K562 (cell line): Measurements from ENCODE around the gene EPB41L4B. TPM values are rescaled to one million over a fixed set of nuclear protein-coding genes. Genes with fewer than 3 reads are reported as not detected.

Experiments used
- ATAC-seq: fragments of 200-7000 bp; cut with Tn5 transposase; 3 replicates; pipeline ENCODE4 v1.9.1; 2020; ENCODE audit warnings: moderate library complexity
- BruUV-seq: library from RNA; stranded (reverse); fragments of 400-500 nt; replicated peaks from 2 replicates; lab custom pipeline; 2021; lab: Mats Ljungman, UMichigan
- CTCF ChIA-PET: fragments of 300-600 bp; formaldehyde crosslinking; extraction: SDS; loops from one replicate; lab custom pipeline; 2021; ENCODE audit warnings: low intra/inter-chr PET ratio; lab: Yijun Ruan, JAX
- POLR2A ChIA-PET: fragments of 300-600, 350-650 bp; sonication (Branson Sonifier 250); formaldehyde crosslinking; extraction: SDS; loops from one replicate; lab custom pipeline; 2021; ENCODE audit warnings: antibody characterized with exemption, inconsistent platforms; lab: Yijun Ruan, JAX
- DNase-seq, 4 experiments: peaks; one replicate each; pipeline versions ENCODE4 v3.0.0 to v3.0.0-alpha.2; 2011 to 2018; ENCODE audit warnings: low spot score in 3 of 4, mixed read lengths in 3 of 4; ENCODE audit errors: extremely low read depth in 1 of 4
- FAIRE-seq: peaks from 2 replicates; lab custom pipeline; 2011; peaks lifted over from hg19 to GRCh38; lab: Jason Lieb, UNC
- H2AFZ ChIP-seq: 2 replicates; pipeline ENCODE4 v1.6.0; 2011; ENCODE audit warnings: low read depth, low read length, control low read depth, inconsistent platforms
- H3K27ac ChIP-seq: fragments of 200-600 bp; 3 replicates; pipeline ENCODE4 v1.8.0; 2011; ENCODE audit warnings: low read depth, mild to moderate bottlenecking, control low read depth, inconsistent platforms, low read length, moderate library complexity, mixed read lengths; ENCODE audit errors: extremely low read depth
- H3K27me3 ChIP-seq, 2 experiments: fragments of 300-600 bp in 1 of 2; 2 replicates in 1 of 2; 3 replicates in 1 of 2; pipeline versions ENCODE4 v1.6.0 to v1.8.0; 2011; ENCODE audit warnings: inconsistent platforms in 2 of 2, low read length in 2 of 2, mild to moderate bottlenecking in 1 of 2, mixed read lengths in 1 of 2, moderate library complexity in 1 of 2; ENCODE audit not compliant: control insufficient read depth in 2 of 2, insufficient read depth in 2 of 2
- H3K36me3 ChIP-seq: fragments of 300-600 bp; 3 replicates; pipeline ENCODE4 v1.8.0; 2011; ENCODE audit warnings: mild to moderate bottlenecking, low read length, inconsistent platforms; ENCODE audit not compliant: control insufficient read depth, insufficient read depth
- H3K4me1 ChIP-seq, 2 experiments: fragments of 200-600 bp in 1 of 2; replicated peaks in 1 of 2; 2 replicates in 1 of 2; 3 replicates in 1 of 2; pipeline versions ENCODE4 v1.5.1 to v1.8.0; 2011; ENCODE audit warnings: inconsistent platforms in 2 of 2, low read length in 2 of 2, mild to moderate bottlenecking in 1 of 2, mixed read lengths in 1 of 2, moderate library complexity in 1 of 2; ENCODE audit not compliant: control insufficient read depth in 2 of 2, insufficient read depth in 2 of 2
- H3K4me2 ChIP-seq: 2 replicates; pipeline ENCODE4 v1.6.1; 2011; ENCODE audit warnings: low read length, control low read depth, inconsistent platforms, mixed read lengths; ENCODE audit not compliant: insufficient read depth
- H3K4me3 ChIP-seq: fragments of 200-600 bp; sonication (generic), shearing (Covaris generic); 2 replicates; pipeline ENCODE4 v1.5.1; 2016; ENCODE audit warnings: control low read depth, inconsistent platforms
- H3K79me2 ChIP-seq: fragments of 200-600 bp; 3 replicates; pipeline ENCODE4 v1.8.0; 2011; ENCODE audit warnings: low read length, inconsistent platforms; ENCODE audit not compliant: control insufficient read depth, insufficient read depth
- H3K9ac ChIP-seq, 2 experiments: 2 replicates each; pipeline versions ENCODE4 v1.6.0 to v1.6.1; 2011; ENCODE audit warnings: low read depth in 2 of 2, low read length in 2 of 2, control low read depth in 1 of 2, inconsistent platforms in 1 of 2, mild to moderate bottlenecking in 1 of 2, mixed read lengths in 1 of 2; ENCODE audit not compliant: insufficient read depth in 1 of 2
- H3K9me1 ChIP-seq: one replicate; pipeline ENCODE4 v1.6.0; 2011; ENCODE audit warnings: inconsistent platforms, mild to moderate bottlenecking, low read length, moderate library complexity; ENCODE audit not compliant: control insufficient read depth, insufficient read depth
- H3K9me3 ChIP-seq: replicated peaks from 2 replicates; pipeline ENCODE4 v1.5.1; 2011; ENCODE audit warnings: low read depth, low read length, inconsistent platforms; ENCODE audit not compliant: control insufficient read depth, insufficient read depth
- H4K20me1 ChIP-seq: replicated peaks from 2 replicates; pipeline ENCODE4 v1.6.1; 2011; ENCODE audit warnings: low read length, inconsistent platforms, mixed read lengths; ENCODE audit not compliant: control insufficient read depth, insufficient read depth
- MEF2D ChIP-seq: conservative IDR thresholded peaks from 2 replicates; pipeline ENCODE4 v1.6.1; 2016; ENCODE audit warnings: low read depth, missing genetic modification characterization, missing compliant biosample characterization
- RFX7 ChIP-seq: fragments of 250-450 bp; sonication (Bioruptor Pico); IDR thresholded peaks from 2 replicates; pipeline ENCODE4 v1.5.1; 2021; ENCODE audit warnings: mild to moderate bottlenecking
- SMAD4 ChIP-seq: fragments of 250-450 bp; sonication (Bioruptor Pico); conservative IDR thresholded peaks from 2 replicates; pipeline ENCODE4 v1.8.0; 2021; ENCODE audit warnings: inconsistent platforms, mild to moderate bottlenecking, moderate library complexity
- ZFX ChIP-seq: sonication (generic); formaldehyde crosslinking; IDR thresholded peaks from 2 replicates; pipeline ENCODE4 v1.8.0; 2022; ENCODE audit warnings: mild to moderate bottlenecking, missing genetic modification reagents, moderate library complexity
- ZNF23 ChIP-seq: fragments of 250-450 bp; sonication (Bioruptor Pico); IDR thresholded peaks from 2 replicates; pipeline ENCODE4 v1.4.0; 2020; ENCODE audit warnings: mild to moderate bottlenecking
- WGBS: fragments of 100-300 bp; shearing (Covaris generic); methylation state at CpG from one replicate; pipeline ENCODE4 v1.1.6; 2016; ENCODE audit warnings: low coverage, mixed read lengths; ENCODE audit not compliant: insufficient coverage; ENCODE audit errors: missing lambda C conversion rate; 5-methylcytosine and 5-hydroxymethylcytosine counted together
- in situ Hi-C: fragments of 300-500 bp; cut with MboI; formaldehyde crosslinking; loops from 4 replicates; pipeline ENCODE4 v1.15.0; 2018; ENCODE audit warnings: inconsistent platforms, mixed read lengths
- intact Hi-C: fragments of 100-400 bp; cut with micrococcal nuclease; formaldehyde crosslinking; loops from 2 replicates; pipeline ENCODE4 v1.14.2; 2022
- polyA plus RNA-seq, 8 experiments: library from polyadenylated mRNA; depleted of rRNA in 4 of 8; stranded (reverse) in 5 of 8; unstranded in 3 of 8; fragments of >200 nt; fragmentation: Nextera tagmentation in 2 of 8; fragmentation: Illumina TruSeq in 1 of 8; extraction: Ambion mirVana in 2 of 8; extraction: Trizol in 1 of 8; gene quantifications; 2 replicates each; pipeline versions ENCODE4 v1.2.1 to v1.2.3, GENCODE V29; 2011 to 2014; ENCODE audit warnings: inconsistent platforms in 1 of 8, missing spikeins in 1 of 8
- total RNA-seq, 7 experiments: library from RNA; depleted of rRNA in 6 of 7; stranded (reverse); fragments of >200 nt in 6 of 7; fragmentation: Illumina TruSeq in 2 of 7; extraction: Trizol in 2 of 7; gene quantifications; 2 replicates each; pipeline versions ENCODE4 v1.2.1 to v1.2.3, GENCODE V29; 2011 to 2021; ENCODE audit warnings: low replicate concordance in 1 of 7
- TF ChIP-seq, protein P1 (sequence below): sonication (generic); formaldehyde crosslinking; IDR thresholded peaks from 2 replicates; pipeline ENCODE4 v1.8.0; 2023; ENCODE audit warnings: mild to moderate bottlenecking, missing genetic modification reagents
- TF ChIP-seq, protein P2 (sequence below): sonication (generic); formaldehyde crosslinking; IDR thresholded peaks from 2 replicates; pipeline ENCODE4 v1.8.0; 2022; ENCODE audit warnings: mild to moderate bottlenecking, missing genetic modification reagents

Gene EPB41L4B
- total and polyA plus RNA-seq, 9 of the 15 experiments (the other 6 are each of a cell fraction or from before 2014, with no cell fraction given): 0.09 to 0.38 (median 0.21) TPM

DNA sequence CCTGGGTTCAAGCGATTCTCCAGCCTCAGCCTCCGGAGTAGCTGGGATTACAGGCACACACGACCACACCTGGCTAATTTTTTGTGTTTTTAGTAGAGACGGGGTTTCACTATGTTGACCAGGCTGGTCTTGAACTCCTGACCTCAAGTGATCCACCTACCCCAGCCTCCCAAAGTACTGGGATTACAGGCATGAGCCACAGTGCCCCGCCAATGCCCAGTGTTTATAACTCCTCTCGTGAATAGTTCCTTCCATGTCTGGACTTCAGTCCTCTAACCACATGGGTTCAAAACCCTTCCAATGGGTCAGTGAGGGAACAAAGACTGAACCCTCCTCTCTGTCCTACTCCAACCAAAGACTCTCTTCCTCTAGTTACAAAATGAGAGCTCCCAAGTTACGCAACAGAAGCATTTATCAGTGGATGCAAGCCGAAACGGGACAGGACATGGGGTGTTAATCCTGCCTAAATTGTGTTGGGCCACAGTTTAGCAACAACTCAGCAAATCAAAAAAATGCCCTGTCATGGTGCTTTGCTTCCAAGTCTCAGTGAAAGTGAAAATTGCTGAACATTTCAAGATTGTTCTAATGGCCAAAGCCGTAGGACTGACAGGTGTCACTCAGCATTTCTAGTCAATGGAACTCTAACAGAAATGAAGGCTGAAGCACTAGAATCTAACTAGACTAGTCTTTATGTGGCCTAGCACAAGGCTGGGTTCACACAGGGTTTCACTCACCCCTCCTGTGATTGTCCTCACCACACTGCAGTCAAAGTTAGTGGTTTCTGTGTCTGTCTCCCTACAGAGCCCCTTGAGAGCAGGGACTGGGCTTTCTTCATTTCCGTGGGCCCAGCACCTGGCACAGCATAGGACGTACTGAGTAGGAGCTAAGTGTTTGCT, 197.9 kb downstream of the EPB41L4B start:
- no peak overlapping the region for H3K4me3 ChIP-seq
- in situ Hi-C loops: no loop called here
- WGBS: 8% methylated on average over 9 of the region's 12 CpGs
- H4K20me1 ChIP-seq: peaks cover 11% of the 10 kb centered on the region; the same call in 1 of the 2 replicates
- ChIA-PET POLR2A (interaction anchor here (0.6 to 2.4 kb wide), 7 partner anchors 12 to 1496 kb away, joined by 3 to 7 read pairs (median 3); no protein-coding TSS in a partner anchor), CTCF (no interaction called here)
- H3K27ac ChIP-seq: peak overlapping the region; percentile 87
- H3K9me1 ChIP-seq: no peaks in the 10 kb centered on the region
- H3K27me3 ChIP-seq: no peaks in the 10 kb centered on the region
- DNase-seq (peak in 2 of 4 experiments; percentile 63 to 86), FAIRE-seq (peak; percentile 78), ATAC-seq (peak; percentile 11)
- no TSS peak for BruUV-seq
- intact Hi-C loops: no loop called here
- peaks cover 21% of the 10 kb centered on the region for H3K79me2 ChIP-seq
- H3K9me3 ChIP-seq: no peaks in the 10 kb centered on the region
- peaks cover 6% of the 10 kb centered on the region; the same call in 1 of the 3 replicates for H3K36me3 ChIP-seq
- peak overlapping the region; percentile 88 for H2AFZ ChIP-seq
- H3K9ac ChIP-seq: peak overlapping the region; percentile 56 to 74; a peak in 3 of 4 replicates
- peaks cover 30 to 46% of the 10 kb centered on the region in 2 experiments for H3K4me1 ChIP-seq
- H3K4me2 ChIP-seq: peak overlapping the region; percentile 69
- no peak for TF ChIP-seq RFX7 (CRISPR knock-in tag)
- TF ChIP-seq, protein P1, sequence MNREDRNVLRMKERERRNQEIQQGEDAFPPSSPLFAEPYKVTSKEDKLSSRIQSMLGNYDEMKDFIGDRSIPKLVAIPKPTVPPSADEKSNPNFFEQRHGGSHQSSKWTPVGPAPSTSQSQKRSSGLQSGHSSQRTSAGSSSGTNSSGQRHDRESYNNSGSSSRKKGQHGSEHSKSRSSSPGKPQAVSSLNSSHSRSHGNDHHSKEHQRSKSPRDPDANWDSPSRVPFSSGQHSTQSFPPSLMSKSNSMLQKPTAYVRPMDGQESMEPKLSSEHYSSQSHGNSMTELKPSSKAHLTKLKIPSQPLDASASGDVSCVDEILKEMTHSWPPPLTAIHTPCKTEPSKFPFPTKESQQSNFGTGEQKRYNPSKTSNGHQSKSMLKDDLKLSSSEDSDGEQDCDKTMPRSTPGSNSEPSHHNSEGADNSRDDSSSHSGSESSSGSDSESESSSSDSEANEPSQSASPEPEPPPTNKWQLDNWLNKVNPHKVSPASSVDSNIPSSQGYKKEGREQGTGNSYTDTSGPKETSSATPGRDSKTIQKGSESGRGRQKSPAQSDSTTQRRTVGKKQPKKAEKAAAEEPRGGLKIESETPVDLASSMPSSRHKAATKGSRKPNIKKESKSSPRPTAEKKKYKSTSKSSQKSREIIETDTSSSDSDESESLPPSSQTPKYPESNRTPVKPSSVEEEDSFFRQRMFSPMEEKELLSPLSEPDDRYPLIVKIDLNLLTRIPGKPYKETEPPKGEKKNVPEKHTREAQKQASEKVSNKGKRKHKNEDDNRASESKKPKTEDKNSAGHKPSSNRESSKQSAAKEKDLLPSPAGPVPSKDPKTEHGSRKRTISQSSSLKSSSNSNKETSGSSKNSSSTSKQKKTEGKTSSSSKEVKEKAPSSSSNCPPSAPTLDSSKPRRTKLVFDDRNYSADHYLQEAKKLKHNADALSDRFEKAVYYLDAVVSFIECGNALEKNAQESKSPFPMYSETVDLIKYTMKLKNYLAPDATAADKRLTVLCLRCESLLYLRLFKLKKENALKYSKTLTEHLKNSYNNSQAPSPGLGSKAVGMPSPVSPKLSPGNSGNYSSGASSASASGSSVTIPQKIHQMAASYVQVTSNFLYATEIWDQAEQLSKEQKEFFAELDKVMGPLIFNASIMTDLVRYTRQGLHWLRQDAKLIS: 0 out of 2 replicates have a peak, but pooled peaks have one; percentile 44
- TF ChIP-seq, protein P2, sequence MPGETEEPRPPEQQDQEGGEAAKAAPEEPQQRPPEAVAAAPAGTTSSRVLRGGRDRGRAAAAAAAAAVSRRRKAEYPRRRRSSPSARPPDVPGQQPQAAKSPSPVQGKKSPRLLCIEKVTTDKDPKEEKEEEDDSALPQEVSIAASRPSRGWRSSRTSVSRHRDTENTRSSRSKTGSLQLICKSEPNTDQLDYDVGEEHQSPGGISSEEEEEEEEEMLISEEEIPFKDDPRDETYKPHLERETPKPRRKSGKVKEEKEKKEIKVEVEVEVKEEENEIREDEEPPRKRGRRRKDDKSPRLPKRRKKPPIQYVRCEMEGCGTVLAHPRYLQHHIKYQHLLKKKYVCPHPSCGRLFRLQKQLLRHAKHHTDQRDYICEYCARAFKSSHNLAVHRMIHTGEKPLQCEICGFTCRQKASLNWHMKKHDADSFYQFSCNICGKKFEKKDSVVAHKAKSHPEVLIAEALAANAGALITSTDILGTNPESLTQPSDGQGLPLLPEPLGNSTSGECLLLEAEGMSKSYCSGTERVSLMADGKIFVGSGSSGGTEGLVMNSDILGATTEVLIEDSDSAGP (CRISPR knock-in tag): no peak
- no peak for TF ChIP-seq ZFX (CRISPR knock-in tag)
- peak; percentile 28; the same call in 1 of the 2 replicates for TF ChIP-seq MEF2D (tag)
- TF ChIP-seq ZNF23 (CRISPR knock-in tag): 0 out of 2 replicates have a peak, but pooled peaks have one; percentile 20
- TF ChIP-seq SMAD4 (CRISPR knock-in tag): peak; percentile 60; the same call in 1 of the 2 replicates
